ENCODE results near the gene PPP1R10. TPM values are rescaled to one million over a fixed set of nuclear protein-coding genes. Genes with fewer than 3 reads are reported as not detected.

PPP1R10 gene
- total RNA-seq, 2 experiments from 2014 or later = 92.2 to 95.3 TPM

GRCh38 chr6:30657454-30657853 is 40.4 kb upstream of the PPP1R10 start:
- Mint-ChIP-seq H3K4me3 (no peak overlapping the region), H3K4me1 (ENCODE audit: low read depth) (no peaks in the 10 kb centered on the region), H3K36me3 (ENCODE audit: low read depth) (peaks cover 89% of the 10 kb centered on the region), H3K27ac (no peak overlapping the region), H3K9me3 (no peaks in the 10 kb centered on the region), H3K27me3 (no peaks in the 10 kb centered on the region)
- TF ChIP-seq CTCF (IDR thresholded peaks at IDR 0.05) = no peak
- ChIA-PET CTCF (no interaction called here), POLR2A (interaction anchor here (1.5 kb wide), 1 partner anchor 42 kb away, joined by 3 read pairs; no protein-coding TSS in a partner anchor)
- Histone ChIP-seq H3K4me1 (ENCODE audit: insufficient read depth, low read length) (no peaks in the 10 kb centered on the region), H3K27me3 (ENCODE audit: control insufficient read depth in 1 of 2, insufficient read depth in 2 of 2, low read length in 2 of 2) (no peaks in the 10 kb centered on the region), H3K27ac (ENCODE audit: low read depth in 1 of 2, low read length in 2 of 2) (no peak overlapping the region), H3K4me3 (ENCODE audit: low read length) (no peak overlapping the region), H3K36me3 (ENCODE audit: insufficient read depth, low read length) (peaks cover 85% of the 10 kb centered on the region), H3K9me3 (ENCODE audit: control insufficient read depth in 1 of 2, insufficient read depth in 1 of 2, low read length in 2 of 2) (no peaks in the 10 kb centered on the region)
- no peak for DNase-seq
- ATAC-seq (ENCODE audit: poor library complexity) = no peak
- intact Hi-C loops (cut with DNase I, micrococcal nuclease) = no loop called here

- H3K4me3 Mint-ChIP-seq = no peak overlapping the region
- peak in 2 of 14 experiments; percentile 34 to 39 for DNase-seq
Observed at GRCh38 chr6:30656513-30656912, 39.5 kb upstream of the PPP1R10 start.

GRCh38 chr6:30655743-30656094 is 38.7 kb upstream of the PPP1R10 start:
- H3K36me3 ChIP-seq (ENCODE audit: insufficient read depth, low read length) = peaks cover 88% of the 10 kb centered on the region
- Mint-ChIP-seq H3K9me3 (no peaks in the 10 kb centered on the region), H3K4me1 (ENCODE audit: low read depth) (no peaks in the 10 kb centered on the region), H3K36me3 (ENCODE audit: low read depth) (peaks cover 92% of the 10 kb centered on the region), H3K27ac (no peak overlapping the region), H3K27me3 (no peaks in the 10 kb centered on the region), H3K4me3 (no peak overlapping the region)
- ChIA-PET POLR2A (no interaction called here), CTCF (no interaction called here)
- H3K4me3 ChIP-seq (ENCODE audit: low read length) = no peak overlapping the region
- H3K27me3 ChIP-seq (ENCODE audit: control insufficient read depth in 1 of 2, insufficient read depth in 2 of 2, low read length in 2 of 2) = no peaks in the 10 kb centered on the region
- no peaks in the 10 kb centered on the region for H3K9me3 ChIP-seq (ENCODE audit: control insufficient read depth in 1 of 2, insufficient read depth in 1 of 2, low read length in 2 of 2)
- no peaks in the 10 kb centered on the region for H3K4me1 ChIP-seq (ENCODE audit: insufficient read depth, low read length)
- intact Hi-C loops (cut with DNase I, micrococcal nuclease) = no loop called here
- no peak overlapping the region for H3K27ac ChIP-seq (ENCODE audit: low read depth in 1 of 2, low read length in 2 of 2)
- DNase-seq (no peak), ATAC-seq (ENCODE audit: poor library complexity) (no peak)
- no peak for TF ChIP-seq CTCF (IDR thresholded peaks at IDR 0.05)

More at GRCh38 chr6:30656513-30656912, 39.5 kb upstream of the PPP1R10 start:
- POLR2A ChIA-PET = interaction anchor here (0.5 to 1.5 kb wide), 3 partner anchors 41 to 638 kb away, joined by 3 read pairs; no protein-coding TSS in a partner anchor
- Mint-ChIP-seq H3K36me3 (ENCODE audit: low read depth) (peaks cover 89% of the 10 kb centered on the region), H3K9me3 (no peaks in the 10 kb centered on the region), H3K4me1 (ENCODE audit: low read depth) (no peaks in the 10 kb centered on the region), H3K27me3 (no peaks in the 10 kb centered on the region), H3K27ac (no peak overlapping the region)
- no peaks in the 10 kb centered on the region for H3K27me3 ChIP-seq (ENCODE audit: control insufficient read depth in 1 of 2, insufficient read depth in 2 of 2, low read length in 2 of 2)
- no peak overlapping the region for H3K4me3 ChIP-seq (ENCODE audit: low read length)
- no peak overlapping the region for H3K27ac ChIP-seq (ENCODE audit: low read depth in 1 of 2, low read length in 2 of 2)
- CTCF ChIA-PET = interaction anchor here (0.7 kb wide), 1 partner anchor 203 kb away, joined by 3 read pairs; no protein-coding TSS in a partner anchor
- no peaks in the 10 kb centered on the region for H3K9me3 ChIP-seq (ENCODE audit: control insufficient read depth in 1 of 2, insufficient read depth in 1 of 2, low read length in 2 of 2)
- TF ChIP-seq CTCF (IDR thresholded peaks at IDR 0.05) = no peak
- intact Hi-C loops (cut with DNase I, micrococcal nuclease) = no loop called here
- H3K36me3 ChIP-seq (ENCODE audit: insufficient read depth, low read length) = peaks cover 85% of the 10 kb centered on the region
- no peaks in the 10 kb centered on the region for H3K4me1 ChIP-seq (ENCODE audit: insufficient read depth, low read length)
- no peak for ATAC-seq (ENCODE audit: poor library complexity)

Measured in CD4-positive, alpha-beta T cell (primary cell).